DOHH2 (cell line): Measurements from ENCODE around the gene MRC2.

Experiments
- H3F3A ChIP-seq: fragments of 200-600 bp; sonication (generic), shearing (Covaris generic); 2 replicates; pipeline ENCODE4 v1.6.0; 2016; ENCODE audit warnings: antibody characterized with exemption, mild to moderate bottlenecking; ENCODE audit not compliant: control insufficient read depth, insufficient read depth
- H3K27ac ChIP-seq: fragments of 200-600 bp; sonication (generic); 2 replicates; pipeline ENCODE4 v1.5.1; 2014; ENCODE audit warnings: low read depth, mild to moderate bottlenecking, low read length, moderate library complexity
- H3K27me3 ChIP-seq: fragments of 200-600 bp; sonication (generic); 2 replicates; pipeline ENCODE4 v1.6.1; 2014; ENCODE audit warnings: mild to moderate bottlenecking, low read length, mixed read lengths; ENCODE audit not compliant: control insufficient read depth
- H3K36me3 ChIP-seq: fragments of 200-600 bp; sonication (generic); 2 replicates; pipeline ENCODE4 v1.6.1; 2014; ENCODE audit warnings: mild to moderate bottlenecking, low read length, moderate library complexity, mixed read lengths; ENCODE audit not compliant: control insufficient read depth
- H3K4me1 ChIP-seq: fragments of 200-600 bp; sonication (generic); 2 replicates; pipeline ENCODE4 v1.6.1; 2014; ENCODE audit warnings: mild to moderate bottlenecking, low read length, mixed read lengths; ENCODE audit not compliant: control insufficient read depth
- H3K4me2 ChIP-seq: fragments of 200-600 bp; sonication (generic); 2 replicates; pipeline ENCODE4 v1.6.0; 2014; ENCODE audit warnings: mild to moderate bottlenecking, low read length, moderate library complexity
- H3K4me3 ChIP-seq: fragments of 200-600 bp; sonication (generic); 2 replicates; pipeline ENCODE4 v1.5.1; 2014; ENCODE audit warnings: mild to moderate bottlenecking, low read length, mixed read lengths
- H3K79me2 ChIP-seq: fragments of 200-600 bp; sonication (generic); 2 replicates; pipeline ENCODE4 v1.6.1; 2014; ENCODE audit warnings: mild to moderate bottlenecking, low read length, mixed read lengths; ENCODE audit not compliant: control insufficient read depth
- H3K9me2 ChIP-seq: fragments of 200-600 bp; sonication (generic); replicated peaks from 2 replicates; pipeline ENCODE4 v1.6.1; 2014; ENCODE audit warnings: mild to moderate bottlenecking, low read length, mixed read lengths; ENCODE audit not compliant: control insufficient read depth
- H3K9me3 ChIP-seq: fragments of 200-600 bp; sonication (generic); 2 replicates; pipeline ENCODE4 v1.6.1; 2014; ENCODE audit warnings: antibody characterized with exemption, low read length, mixed read lengths; ENCODE audit not compliant: control insufficient read depth, insufficient read depth
- H4K20me1 ChIP-seq: fragments of 200-600 bp; sonication (generic); 2 replicates; pipeline ENCODE4 v1.6.0; 2014; ENCODE audit warnings: low read depth, mild to moderate bottlenecking, antibody characterized with exemption, low read length, moderate library complexity; ENCODE audit not compliant: control insufficient read depth, insufficient read depth
- CTCF ChIP-seq: fragments of 200-600 bp; sonication (generic); IDR thresholded peaks from one replicate; pipeline ENCODE4 v1.5.1; 2014; ENCODE audit warnings: antibody characterized with exemption, mild to moderate bottlenecking, low read depth, low read length; ENCODE audit not compliant: poor library complexity, severe bottlenecking
- EZH2phosphoT487 ChIP-seq: fragments of 200-600 bp; sonication (generic); IDR thresholded peaks from 2 replicates; pipeline ENCODE4 v1.6.1; 2017; ENCODE audit warnings: borderline replicate concordance, mild to moderate bottlenecking, antibody characterized with exemption, low read length, moderate library complexity, mixed read lengths

Gene MRC2

GRCh38 chr17:62592341-62593099 lies 35.0 kb upstream of the MRC2 start:
- no peaks in the 10 kb centered on the region for H3K9me3 ChIP-seq
- H3K4me3 ChIP-seq = no peak overlapping the region
- no peaks in the 10 kb centered on the region for H3K9me2 ChIP-seq
- H3K27me3 ChIP-seq = no peaks in the 10 kb centered on the region
- no peaks in the 10 kb centered on the region for H3K79me2 ChIP-seq
- no peak overlapping the region for H3K4me2 ChIP-seq
- no peaks in the 10 kb centered on the region for H3F3A ChIP-seq
- no peaks in the 10 kb centered on the region for H3K4me1 ChIP-seq
- H3K36me3 ChIP-seq = peaks cover 60% of the 10 kb centered on the region
- H4K20me1 ChIP-seq = no peaks in the 10 kb centered on the region
- TF ChIP-seq EZH2phosphoT487 (no peak), CTCF (no peak)
- no peak overlapping the region for H3K27ac ChIP-seq

GRCh38 chr17:62595484-62595883 lies 32.0 kb upstream of the MRC2 start:
- H3K36me3 ChIP-seq = peaks cover 65% of the 10 kb centered on the region
- H3K9me2 ChIP-seq = no peaks in the 10 kb centered on the region
- TF ChIP-seq CTCF (no peak), EZH2phosphoT487 (no peak)
- H4K20me1 ChIP-seq = no peaks in the 10 kb centered on the region
- no peaks in the 10 kb centered on the region for H3K4me1 ChIP-seq
- H3K27me3 ChIP-seq = no peaks in the 10 kb centered on the region
- H3K9me3 ChIP-seq = no peaks in the 10 kb centered on the region
- no peak overlapping the region for H3K4me2 ChIP-seq
- H3F3A ChIP-seq = no peaks in the 10 kb centered on the region
- H3K27ac ChIP-seq = no peak overlapping the region
- no peaks in the 10 kb centered on the region for H3K79me2 ChIP-seq
- no peak overlapping the region for H3K4me3 ChIP-seq

- H4K20me1 ChIP-seq = no peaks in the 10 kb centered on the region
- no peak overlapping the region for H3K4me3 ChIP-seq
- H3K27me3 ChIP-seq = no peaks in the 10 kb centered on the region
- no peaks in the 10 kb centered on the region for H3K9me2 ChIP-seq
- H3K27ac ChIP-seq = no peak overlapping the region
- H3K4me1 ChIP-seq = no peaks in the 10 kb centered on the region
- H3K36me3 ChIP-seq = peaks cover 73% of the 10 kb centered on the region
- no peak overlapping the region for H3K4me2 ChIP-seq
- no peaks in the 10 kb centered on the region for H3F3A ChIP-seq
- H3K9me3 ChIP-seq = no peaks in the 10 kb centered on the region
- H3K79me2 ChIP-seq = no peaks in the 10 kb centered on the region
- TF ChIP-seq EZH2phosphoT487 (no peak), CTCF (no peak)
Measured at GRCh38 chr17:62596662-62597061, 30.8 kb upstream of the MRC2 start.
